Fibroblast of peridontal ligament (primary cell): ENCODE results near the gene DSTN.

Experiments
- DNase-seq: peaks from one replicate; pipeline ENCODE4 v3.0.0-alpha.2; 2010; ENCODE audit errors: extremely low read depth

DSTN gene

DNA sequence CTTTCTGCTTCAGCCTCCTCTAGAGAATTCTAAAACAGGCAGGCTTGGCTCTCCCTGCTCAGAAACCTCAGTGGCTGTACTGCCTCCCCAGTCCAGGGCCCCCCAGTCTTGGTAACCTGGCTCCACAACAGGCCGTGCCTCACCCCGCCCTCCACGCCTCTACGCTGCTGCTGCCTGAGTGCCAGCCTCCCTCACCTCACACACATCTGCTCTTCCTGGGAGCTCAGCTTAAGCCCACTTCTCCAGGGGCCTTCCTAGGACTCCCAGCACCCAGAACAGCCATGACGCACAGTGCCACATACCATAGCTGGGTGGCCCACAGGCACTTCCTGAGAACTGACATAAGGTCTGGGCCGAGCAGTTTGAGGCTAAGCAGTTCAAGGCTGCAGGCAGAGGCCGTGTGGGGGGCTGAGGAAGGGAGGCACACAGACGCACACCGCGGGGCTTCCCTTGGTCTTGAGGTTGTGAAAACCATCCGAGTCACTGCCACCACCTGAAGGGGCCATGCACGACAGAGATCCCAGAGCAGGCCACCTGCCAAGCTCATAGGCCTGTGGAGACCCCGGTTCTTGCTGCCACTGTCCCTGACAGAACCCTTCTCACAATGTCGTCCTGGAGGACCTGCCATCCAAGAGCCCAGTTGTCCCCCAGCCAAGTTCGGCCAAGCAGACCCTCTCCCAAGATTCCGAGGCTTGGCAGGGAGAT, 42.6 kb downstream of the DSTN start:
- peak; percentile 56 for DNase-seq

DNA sequence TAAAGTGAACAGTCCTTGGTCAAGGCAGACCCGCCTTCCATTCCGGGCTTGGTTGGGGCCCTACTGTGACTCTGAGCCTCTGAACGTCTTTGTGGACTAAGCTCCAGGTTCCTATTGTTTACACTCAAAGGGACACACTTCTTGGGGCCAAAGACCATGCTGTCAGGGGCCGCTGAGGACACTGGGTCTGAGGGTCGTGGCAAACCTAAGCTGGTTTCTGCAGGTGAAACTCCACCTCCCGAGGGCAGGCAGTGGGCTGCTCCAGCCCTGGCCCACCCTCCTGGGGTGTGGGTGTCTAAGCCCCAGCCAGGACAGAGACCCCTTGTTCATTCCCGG, 43.1 kb downstream of the DSTN start:
- DNase-seq = no peak

DNA sequence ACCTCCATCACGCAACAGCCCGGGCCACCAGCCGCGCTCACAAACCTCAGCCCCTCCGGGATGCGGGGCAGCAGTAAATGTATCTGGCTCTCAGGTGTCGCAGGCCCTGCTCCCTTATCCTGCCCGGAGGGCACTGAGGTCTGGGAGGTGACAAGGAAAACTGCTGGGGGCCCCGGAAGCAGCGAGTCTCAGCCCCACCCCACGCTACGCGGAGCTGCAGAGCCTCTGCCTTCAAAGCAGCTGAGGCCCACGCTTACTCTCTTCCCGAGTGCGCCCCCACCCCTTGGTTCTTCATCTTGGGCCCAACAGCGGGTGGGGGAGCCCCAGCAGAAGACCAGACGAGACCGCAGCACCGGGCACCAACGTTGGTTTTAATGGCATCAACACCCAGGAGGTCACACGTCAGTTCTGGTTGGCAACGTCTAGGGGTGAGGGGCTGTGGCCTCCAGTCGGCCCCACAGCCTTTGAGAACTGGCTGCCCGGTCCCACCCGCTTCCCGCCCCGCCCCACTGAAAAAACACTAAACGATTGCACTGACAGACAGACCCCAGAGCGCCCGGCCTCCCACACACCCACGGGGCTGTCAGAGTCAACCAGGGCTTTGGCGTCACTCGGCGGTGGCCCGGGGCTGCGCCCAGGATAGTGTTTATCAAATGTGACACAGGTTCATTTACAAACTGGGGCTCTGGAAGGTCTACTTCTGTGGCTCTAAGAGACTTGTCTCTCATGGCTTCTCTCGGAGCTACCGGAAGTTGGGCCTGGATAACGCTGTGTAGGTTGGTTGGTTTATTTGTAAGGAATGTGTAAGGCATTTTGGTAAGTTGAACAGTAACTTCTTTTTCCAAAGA, 43.7 kb downstream of the DSTN start:
- DNase-seq = no peak

DNA sequence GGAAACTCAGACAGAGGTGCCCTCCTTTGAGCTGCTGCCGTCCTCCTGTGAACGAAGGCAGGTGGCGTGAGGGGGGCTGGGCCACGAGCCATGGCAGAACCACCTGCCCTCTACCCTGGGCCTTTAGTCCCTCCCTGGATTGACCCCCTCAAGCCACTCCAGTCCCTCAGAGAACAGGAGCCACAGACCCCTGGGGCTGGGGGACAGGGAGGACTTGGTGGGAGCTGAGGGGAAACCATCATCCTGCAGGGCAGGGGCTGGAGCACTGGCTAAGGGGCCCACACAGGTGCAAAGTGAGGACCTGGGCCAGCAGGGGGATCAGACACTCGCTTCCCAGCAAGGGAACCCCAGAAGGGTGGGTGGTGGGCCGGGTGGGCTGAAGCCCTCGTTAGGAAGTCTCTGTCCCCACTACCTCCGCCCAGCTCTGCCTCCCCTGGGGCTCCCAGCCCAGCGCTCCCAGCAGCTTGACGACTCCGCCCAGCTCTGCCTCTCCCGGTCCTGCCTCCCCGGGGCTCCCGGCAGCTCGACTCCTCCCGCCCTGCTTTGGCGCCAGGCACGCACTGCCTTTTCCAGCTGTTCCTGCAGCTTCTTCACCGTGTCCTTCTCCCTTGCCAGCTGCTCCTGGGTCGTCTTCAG, 44.4 kb downstream of the DSTN start:
- DNase-seq = peak; percentile 45

DNA sequence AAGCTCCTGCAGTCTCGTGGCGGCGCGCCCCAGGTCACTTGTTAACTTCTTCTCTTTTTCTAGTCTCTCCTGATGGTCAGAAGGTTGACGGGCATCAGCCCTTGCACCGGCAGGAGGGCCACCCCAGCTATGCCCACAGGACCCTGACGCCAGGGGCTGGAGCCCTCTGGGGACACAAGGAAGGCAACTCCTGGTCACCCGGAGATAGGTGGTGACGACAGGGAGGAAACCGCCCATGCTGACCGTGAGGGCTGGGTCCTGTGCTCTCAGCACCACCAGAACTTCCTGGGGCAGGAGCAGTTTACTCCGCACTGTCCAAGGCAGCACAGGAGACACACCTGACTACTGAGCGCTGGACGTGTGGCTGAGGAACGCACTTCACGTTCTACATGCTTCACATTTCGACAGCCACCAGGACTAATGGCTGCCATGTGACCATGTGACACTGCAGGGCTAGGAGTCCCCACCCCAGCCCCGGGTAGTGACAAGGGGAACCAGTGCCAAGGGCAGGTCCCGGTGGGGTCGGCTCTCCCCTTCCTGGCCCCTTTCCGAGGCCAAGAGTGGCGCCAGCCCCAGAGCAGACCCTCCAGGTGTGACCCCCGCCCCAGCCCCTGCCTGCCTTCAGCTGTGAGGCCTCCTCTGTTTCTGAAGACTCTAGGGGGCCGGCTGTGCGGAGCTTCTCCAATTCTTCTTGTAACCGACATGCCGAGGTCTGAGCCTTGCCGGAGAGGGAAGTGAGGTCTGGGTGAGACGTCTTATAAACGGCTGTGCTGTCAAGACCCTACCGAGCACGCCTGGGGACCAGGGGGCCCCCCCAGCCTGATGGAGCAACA, 45.2 kb downstream of the DSTN start:
- DNase-seq = no peak

DNA sequence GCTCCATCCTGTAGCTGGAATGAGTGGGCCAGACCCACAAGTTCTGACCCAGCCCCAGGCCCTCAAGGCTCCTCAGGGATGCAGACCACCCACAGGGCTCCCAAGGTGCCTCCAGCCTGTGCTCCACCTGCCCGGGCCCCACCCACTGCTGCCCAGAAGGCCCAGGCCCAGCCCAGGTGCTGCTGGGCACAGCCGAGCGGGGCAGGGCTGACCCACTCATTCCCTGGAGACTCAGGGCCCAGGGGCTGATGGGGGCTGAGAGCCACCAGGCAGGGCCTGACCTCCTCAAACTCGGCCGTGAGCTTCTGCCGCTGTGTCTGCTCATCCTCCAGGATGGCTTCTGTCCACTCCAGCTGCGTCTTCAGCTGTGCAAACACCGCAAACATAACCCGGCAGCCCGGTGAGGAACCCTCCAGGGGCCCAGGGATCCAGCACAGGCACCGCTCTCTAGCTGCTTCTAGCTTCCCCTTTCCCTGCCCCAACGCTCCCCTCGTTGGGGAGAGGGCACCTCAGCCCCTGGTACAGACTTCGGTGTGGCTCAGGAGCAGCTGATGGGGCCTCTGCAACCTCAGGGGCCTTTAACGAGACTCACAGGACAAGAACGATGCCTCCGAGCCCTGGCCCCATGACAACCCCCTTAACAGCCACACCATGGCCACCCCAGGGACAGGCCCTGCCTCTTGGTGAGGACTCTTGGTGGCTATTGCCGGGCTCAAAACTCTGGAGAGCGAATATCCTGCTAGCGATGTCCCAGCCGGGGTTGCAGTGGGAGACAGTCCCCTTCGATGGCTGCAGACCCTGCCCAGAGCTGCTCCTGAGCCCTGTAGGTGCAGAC, 46.0 kb downstream of the DSTN start:
- DNase-seq = no peak

DNA sequence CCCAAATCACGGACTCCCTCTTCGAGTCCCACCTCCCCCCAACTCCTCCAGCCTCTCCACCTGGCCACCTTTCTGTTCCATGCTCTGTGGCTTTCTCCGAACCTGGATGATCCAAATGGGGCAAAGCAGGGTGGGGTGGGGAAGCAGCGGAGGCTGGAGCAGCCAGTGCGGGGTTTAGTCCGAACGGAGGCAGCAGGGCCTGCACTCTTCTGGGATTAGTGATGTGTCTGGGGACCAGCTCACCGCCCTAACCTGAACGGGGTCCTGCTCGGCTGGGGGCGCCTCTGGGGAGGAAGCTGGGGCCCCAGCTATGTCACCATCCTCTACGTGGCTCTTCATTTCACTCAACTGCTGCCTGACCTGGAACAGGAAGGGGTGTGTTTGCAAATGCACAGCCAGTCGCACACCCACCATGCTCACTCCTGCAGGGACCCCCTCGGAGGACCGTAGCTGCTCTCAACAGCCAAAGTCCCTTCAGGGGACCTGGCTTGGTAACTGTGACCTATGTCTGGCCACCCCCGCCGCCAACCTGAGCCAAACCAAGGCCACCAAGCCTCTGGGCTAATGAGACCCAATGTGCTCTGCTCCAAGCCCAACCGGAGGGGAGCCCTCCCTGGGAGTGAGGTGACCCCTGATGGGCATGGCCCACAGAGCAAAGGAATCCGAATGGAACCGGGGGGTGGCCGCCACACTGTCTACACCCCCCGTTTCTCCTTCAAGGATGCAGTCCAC, 46.8 kb downstream of the DSTN start:
- DNase-seq = no peak

DNA sequence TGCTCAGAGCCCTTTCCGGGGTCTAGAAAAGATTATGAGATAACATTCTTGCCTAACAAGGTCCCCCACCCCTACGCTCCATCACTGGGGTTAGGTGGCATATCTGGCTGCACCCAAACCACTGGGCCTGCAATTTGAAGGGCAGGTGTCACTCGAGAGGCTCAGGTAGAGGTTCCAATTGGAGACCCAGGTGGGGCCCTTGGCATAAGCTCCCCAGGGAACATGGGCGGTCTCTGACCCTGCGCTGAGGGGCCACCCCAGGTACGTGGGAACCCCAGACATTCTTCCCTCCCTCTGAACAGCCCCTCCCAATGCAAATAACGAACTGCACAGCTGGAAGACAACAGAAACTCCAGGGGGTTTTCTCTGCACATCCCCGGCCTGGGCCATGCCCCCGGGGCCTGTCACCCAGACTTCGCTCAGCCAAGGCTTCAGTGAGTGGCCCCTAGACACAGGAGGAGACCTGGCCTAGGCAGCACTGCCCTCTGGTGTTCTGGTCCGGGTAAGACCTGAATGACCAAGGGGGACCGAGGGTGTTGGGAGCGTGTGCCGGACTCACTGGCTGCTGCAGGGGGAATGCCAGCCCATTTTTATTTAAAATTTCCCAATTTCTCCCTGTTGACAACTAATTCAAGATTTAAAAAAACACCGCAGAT, 47.5 kb downstream of the DSTN start:
- DNase-seq = no peak

DNA sequence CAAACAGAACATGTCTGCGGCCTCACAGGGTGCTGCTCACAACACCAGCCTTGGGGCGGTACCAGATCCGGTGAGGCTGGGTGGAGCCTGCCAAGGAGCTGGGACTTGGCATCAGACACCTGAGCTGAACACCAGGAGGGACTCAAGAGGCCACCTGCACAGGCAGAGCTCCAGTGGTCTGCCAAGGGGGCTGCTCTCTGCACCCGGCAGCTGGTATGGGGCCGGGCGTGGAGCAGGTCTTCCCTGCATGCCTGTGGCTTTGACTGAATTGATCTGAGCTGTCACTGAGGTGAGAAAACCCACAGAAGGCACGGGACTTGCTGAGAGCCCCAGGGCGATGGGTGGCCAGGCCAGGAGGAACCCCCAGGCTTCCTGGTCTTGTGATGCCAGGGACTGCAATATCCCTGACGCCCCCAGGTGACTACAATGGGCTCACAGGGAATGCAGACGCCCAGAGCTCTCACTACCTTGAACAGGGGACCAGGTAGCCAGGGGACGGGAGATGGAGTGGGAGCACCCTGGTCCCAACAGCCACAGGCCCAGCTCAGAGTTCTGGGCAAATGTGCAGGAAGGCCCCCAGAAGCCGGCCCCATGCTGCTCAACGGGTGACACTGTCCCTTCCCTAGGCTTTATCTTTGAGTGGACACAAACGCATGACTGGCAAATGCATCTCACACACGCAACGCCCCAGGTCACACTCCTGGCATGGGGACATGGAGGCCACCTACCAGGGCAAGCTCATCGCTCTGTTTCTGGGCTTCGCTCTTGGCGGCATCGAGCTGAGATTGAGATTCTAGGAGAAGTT, 48.2 kb downstream of the DSTN start:
- no peak for DNase-seq

DNA sequence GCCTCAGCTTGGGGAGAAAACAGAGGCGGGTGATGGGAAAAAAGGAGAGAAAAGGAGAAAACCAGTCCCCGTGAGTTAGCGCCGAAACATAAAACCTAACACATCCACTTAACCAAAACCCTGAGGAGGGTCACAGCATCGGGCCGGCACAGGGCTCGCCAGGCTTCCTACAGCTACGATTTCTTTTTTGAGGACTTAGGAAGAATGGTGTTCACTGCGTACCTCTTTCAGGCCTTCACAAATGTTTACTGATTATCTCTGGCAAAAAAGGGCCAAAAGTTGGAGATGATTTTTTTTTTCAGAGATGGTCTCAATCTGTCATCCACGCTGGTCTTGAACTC, 48.8 kb downstream of the DSTN start:
- DNase-seq = no peak

DNA sequence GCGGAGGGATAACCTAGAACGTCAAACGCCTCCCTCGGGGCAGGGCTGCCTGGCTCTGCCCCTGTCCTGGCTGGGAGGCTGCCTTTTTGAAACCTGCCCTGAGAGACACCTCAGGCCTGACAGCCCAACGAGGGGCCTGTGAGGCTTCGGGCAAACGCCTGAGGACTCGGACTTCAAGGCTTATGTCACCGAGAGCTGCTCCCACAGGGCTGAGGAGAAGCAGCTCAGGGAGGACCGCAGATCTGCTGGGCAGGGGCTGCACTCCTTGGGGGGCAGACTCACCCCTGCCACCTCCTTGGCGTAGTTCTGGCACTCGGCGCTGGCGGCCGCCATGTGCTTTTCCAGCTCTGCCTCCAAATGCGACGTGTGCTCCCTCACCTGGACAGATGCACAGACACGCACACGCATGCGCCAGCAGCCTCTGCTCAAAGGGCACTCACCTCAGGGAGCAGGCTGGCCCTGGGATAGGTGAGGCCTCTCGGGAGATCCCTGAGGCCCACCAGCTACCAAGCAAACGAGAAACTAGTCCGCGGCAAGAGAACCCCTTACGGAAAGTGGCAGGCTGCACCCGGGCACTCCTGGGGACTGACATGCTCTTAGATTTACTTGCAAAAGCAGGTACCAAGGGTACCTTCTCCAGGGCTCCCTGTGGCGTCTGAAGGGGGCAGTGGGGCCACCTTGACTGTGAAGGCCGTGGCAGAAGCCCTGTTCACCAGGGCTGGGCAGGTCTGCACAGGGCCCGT, 49.6 kb downstream of the DSTN start:
- no peak for DNase-seq

DNA sequence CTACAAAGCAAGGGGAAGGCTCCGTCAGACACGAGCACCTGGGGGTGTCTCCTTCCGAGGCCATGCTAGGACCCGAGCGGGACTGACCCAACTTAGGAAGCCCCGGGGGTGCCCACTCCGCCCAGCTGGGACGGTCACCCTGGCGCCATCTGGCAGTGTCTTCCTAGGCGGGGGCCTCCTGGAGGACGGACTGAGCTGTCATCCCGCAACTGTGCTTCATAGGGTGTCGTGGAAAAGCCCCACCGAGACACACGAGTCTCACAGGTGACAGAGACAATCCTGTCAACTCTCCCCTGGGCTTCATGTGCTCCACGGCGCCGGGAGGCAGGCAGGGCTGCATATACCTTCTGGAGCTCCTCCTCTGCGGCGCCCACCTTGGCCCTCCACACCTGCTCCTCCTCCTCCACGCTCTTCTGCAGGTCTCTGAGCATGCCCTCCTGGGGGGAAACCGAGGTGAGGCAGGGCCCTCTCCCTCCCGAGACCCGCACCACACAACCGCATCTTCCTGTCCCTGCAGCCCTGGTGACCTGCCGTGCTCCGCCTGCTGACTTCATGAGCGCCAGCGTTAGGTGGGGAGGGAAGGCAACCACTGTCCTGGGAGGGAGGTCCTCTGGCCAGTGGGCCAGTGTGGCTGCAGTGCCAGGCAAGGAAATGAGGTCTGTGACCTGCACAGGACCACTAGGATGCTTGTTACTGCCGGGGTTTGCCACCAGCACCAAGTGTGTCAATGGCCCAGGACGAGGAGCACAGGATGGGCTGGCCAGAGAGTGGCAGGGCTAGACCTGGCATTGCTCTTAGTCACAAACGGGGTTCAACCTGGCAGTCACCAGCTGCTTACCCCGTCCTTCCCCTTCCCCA, 50.7 kb downstream of the DSTN start:
- no peak for DNase-seq

DNA sequence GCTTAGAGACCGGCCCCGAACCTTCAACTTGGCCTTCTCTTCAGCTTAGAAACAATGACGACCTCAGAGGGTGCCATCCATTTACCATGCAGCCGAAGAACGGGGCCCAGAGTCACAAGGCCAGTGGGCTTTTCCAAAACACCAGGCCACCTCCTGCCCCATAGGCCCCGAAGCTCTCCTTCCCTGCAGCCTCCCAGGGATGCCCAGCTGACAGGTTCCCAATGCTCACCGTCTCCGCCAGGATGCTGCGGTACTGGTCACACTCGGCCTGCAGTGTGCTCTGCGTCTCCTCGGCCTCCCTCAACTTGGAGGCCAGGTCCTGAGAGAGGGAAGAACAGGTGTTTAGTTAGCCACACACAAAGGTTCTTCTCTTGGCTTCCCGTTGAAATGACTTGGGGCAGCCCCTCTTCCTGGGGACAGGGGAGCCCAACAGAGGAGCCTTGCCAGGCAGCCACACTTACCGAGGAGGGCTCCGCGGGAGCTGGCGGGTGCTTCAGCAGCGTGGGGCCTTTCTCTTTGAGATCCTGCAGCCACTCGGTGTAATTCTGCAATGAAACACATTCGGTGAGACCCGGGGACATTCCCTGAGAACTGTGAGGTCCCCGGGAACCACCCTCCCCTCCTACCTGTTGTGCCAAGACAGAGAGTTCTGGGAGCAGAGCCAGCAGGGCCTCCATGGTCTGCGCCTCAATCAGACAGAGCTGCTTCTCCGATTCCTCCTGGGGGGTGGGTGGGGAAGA, 51.5 kb downstream of the DSTN start:
- no peak for DNase-seq

DNA sequence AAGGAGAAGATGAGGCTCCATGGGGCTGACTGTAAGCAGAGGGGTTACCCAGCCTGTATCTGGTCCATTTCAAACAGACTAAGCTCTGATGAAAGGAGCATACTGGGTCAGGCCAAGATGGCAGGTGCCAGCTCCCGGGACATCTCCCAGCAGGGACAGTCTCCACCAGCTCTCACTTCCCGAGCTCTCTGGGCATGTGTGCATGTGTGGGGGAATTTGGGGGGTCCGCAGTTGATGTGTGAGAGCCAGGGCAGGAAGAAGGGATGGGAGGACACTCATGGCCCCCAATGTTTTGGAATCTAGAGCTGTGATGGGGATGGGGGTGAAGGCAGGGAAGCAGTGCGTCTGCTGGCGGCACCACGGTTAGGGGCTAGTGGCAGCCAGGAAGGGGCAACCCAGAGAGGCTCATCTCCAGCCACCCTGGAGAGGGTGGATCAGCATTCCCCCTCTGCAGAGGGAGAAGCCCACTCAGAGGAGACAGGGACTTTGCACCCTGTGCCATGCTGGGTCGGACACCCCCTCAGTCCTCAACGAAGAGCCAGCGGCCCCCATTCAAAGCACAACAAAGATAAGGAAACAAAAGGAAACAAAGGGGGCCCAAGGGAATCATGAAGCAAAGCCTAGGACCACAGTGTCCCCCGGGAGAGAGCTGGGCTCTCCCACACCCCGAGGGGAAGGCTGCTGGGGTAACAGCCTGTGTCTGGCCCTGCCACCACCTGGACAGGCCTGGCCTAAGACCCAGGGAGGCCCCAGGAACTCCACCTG, 52.4 kb downstream of the DSTN start:
- no peak for DNase-seq

DNA sequence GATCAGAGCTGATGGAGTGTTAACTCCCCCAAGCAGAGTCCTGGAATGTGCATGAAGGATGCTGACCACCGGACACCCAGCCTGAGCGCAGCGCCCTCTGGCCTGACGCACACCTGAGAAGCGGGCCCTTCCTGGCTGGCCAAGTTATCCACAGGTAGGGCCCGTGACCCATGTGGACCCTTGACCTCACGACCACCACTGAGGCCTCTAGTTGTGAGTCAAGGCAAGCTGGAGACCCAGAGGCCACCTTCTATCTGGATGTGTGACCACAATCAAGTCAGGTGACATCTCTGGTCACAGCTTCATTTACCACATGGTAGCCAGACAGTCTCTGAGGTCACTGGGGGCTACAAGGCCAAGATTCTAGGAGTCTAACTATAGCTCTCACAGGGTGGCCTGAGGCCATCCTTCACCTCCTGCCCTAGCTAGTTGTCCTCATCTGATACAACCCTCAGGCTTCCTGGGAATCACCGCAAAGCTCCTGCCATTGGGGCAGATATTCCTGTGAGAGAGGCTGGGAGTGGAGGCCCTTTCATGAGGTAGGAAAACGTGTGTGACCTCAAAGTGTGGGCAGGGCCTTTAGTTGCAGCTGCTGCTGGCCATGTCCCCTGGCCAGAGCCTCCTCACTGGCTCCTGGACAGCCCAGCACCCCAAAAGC, 53.1 kb downstream of the DSTN start:
- no peak for DNase-seq

DNA sequence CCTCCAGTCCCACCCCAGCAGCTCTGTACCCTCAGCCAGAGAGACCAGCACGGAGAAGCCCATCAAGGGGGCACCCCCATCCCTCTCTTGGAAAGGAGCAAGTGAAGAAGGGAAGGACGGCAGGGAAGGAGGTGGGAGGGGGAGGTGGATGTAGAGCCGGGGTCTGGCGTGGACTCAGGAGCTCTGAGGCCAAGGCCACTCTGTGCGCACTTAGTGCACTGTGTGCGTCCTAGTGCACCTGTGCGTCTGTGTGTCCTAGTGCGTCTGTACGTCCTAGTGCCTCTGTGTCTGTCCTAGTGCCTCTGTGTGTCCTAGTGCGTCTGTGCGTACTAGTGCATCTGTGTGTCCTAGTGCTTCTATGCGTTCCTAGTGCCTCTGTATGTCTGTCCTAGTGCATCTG, 54.2 kb downstream of the DSTN start:
- DNase-seq = no peak
